Astrocyte (in vitro differentiated cells and primary cell): ENCODE results near the gene LRRN4.

Experiments used
- CTCF ChIP-seq: IDR thresholded peaks from 2 replicates; pipeline ENCODE4 v1.5.1; 2011; ENCODE audit warnings: low read depth, mild to moderate bottlenecking, inconsistent platforms, low read length, moderate library complexity; ENCODE audit not compliant: insufficient read depth
- EZH2 ChIP-seq: IDR thresholded peaks from 2 replicates; pipeline ENCODE4 v1.6.1; 2012; ENCODE audit warnings: mild to moderate bottlenecking, low read length, inconsistent platforms; ENCODE audit not compliant: insufficient read depth

GRCh38 chr20:6053776-6054688 is at the start of gene LRRN4:
- TF ChIP-seq CTCF: no peak
- no peak for TF ChIP-seq EZH2
